HAP-1 (cell line): ENCODE data around the gene OSBPL9.

ENCODE experiments used
- DNase-seq, 2 experiments: peaks; one replicate each; pipeline ENCODE4 v3.0.0-alpha.2; 2016 to 2020; ENCODE audit warnings: low spot score in 2 of 2
- H3K27me3 ChIP-seq: fragments of 250-450 bp; sonication (Bioruptor Pico); 2 replicates; pipeline ENCODE4 v1.5.1; 2020; ENCODE audit warnings: low read depth, mild to moderate bottlenecking, moderate library complexity
- H3K36me3 ChIP-seq: fragments of 250-450 bp; sonication (Bioruptor Pico); replicated peaks from 2 replicates; pipeline ENCODE4 v1.5.1; 2020; ENCODE audit warnings: mild to moderate bottlenecking
- H3K4me1 ChIP-seq: fragments of 250-450 bp; sonication (Bioruptor Pico); 2 replicates; pipeline ENCODE4 v1.5.1; 2020; ENCODE audit warnings: mild to moderate bottlenecking
- H3K4me3 ChIP-seq: fragments of 250-450 bp; sonication (Bioruptor Pico); 2 replicates; pipeline ENCODE4 v1.5.1; 2020; ENCODE audit warnings: mild to moderate bottlenecking, moderate library complexity
- H3K9me3 ChIP-seq: fragments of 250-450 bp; sonication (Bioruptor Pico); 2 replicates; pipeline ENCODE4 v1.5.1; 2020; ENCODE audit warnings: mild to moderate bottlenecking, moderate library complexity
- in situ Hi-C: fragments of 300-500 bp; cut with MboI; formaldehyde crosslinking; loops from 3 replicates; pipeline ENCODE4 v1.14.3; 2020; ENCODE audit warnings: low sequenced_read_pairs, inconsistent platforms, mixed read lengths

Gene OSBPL9

GRCh38 chr1:51671527-51672325 lies 54.8 kb downstream of the OSBPL9 start:
- no peaks in the 10 kb centered on the region for H3K27me3 ChIP-seq
- no peak for DNase-seq
- in situ Hi-C loops = no loop called here
- no peaks in the 10 kb centered on the region for H3K36me3 ChIP-seq
- H3K9me3 ChIP-seq = no peaks in the 10 kb centered on the region
- no peaks in the 10 kb centered on the region; the same call in 1 of the 2 replicates for H3K4me1 ChIP-seq
- H3K4me3 ChIP-seq = no peak overlapping the region

- in situ Hi-C loops = no loop called here
- no peaks in the 10 kb centered on the region; the same call in 1 of the 2 replicates for H3K4me1 ChIP-seq
Observed at GRCh38 chr1:51673279-51673678, 56.4 kb downstream of the OSBPL9 start.

GRCh38 chr1:51675177-51675780 lies 58.4 kb downstream of the OSBPL9 start:
- no peaks in the 10 kb centered on the region for H3K36me3 ChIP-seq
- no peak for DNase-seq
- no peaks in the 10 kb centered on the region for H3K27me3 ChIP-seq
- no peaks in the 10 kb centered on the region for H3K9me3 ChIP-seq
- in situ Hi-C loops = no loop called here
- no peak overlapping the region for H3K4me3 ChIP-seq
- no peaks in the 10 kb centered on the region; the same call in 1 of the 2 replicates for H3K4me1 ChIP-seq

More at GRCh38 chr1:51673279-51673678, 56.4 kb downstream of the OSBPL9 start:
- no peaks in the 10 kb centered on the region for H3K36me3 ChIP-seq
- H3K4me3 ChIP-seq = no peak overlapping the region
- no peaks in the 10 kb centered on the region for H3K9me3 ChIP-seq
- no peaks in the 10 kb centered on the region for H3K27me3 ChIP-seq
- DNase-seq = no peak

GRCh38 chr1:51679435-51679834 lies 62.5 kb downstream of the OSBPL9 start:
- Histone ChIP-seq H3K27me3 (no peaks in the 10 kb centered on the region), H3K9me3 (no peaks in the 10 kb centered on the region), H3K36me3 (no peaks in the 10 kb centered on the region), H3K4me3 (no peak overlapping the region), H3K4me1 (no peaks in the 10 kb centered on the region)
- DNase-seq = no peak
- in situ Hi-C loops = no loop called here

- in situ Hi-C loops = no loop called here
- Histone ChIP-seq H3K4me3 (no peak overlapping the region), H3K4me1 (peaks cover 9% of the 10 kb centered on the region), H3K27me3 (no peaks in the 10 kb centered on the region), H3K36me3 (no peaks in the 10 kb centered on the region), H3K9me3 (no peaks in the 10 kb centered on the region)
- no peak for DNase-seq
Observed at GRCh38 chr1:51684776-51685175, 67.9 kb downstream of the OSBPL9 start.

GRCh38 chr1:51686450-51686849 lies 69.6 kb downstream of the OSBPL9 start:
- H3K4me3 ChIP-seq = no peak overlapping the region
- peaks cover 14% of the 10 kb centered on the region for H3K4me1 ChIP-seq
- in situ Hi-C loops = no loop called here
- no peaks in the 10 kb centered on the region for H3K27me3 ChIP-seq
- H3K36me3 ChIP-seq = no peaks in the 10 kb centered on the region
- no peaks in the 10 kb centered on the region for H3K9me3 ChIP-seq
- DNase-seq = no peak

- in situ Hi-C loops = no loop called here
- H3K4me1 ChIP-seq = peaks cover 14% of the 10 kb centered on the region
- H3K4me3 ChIP-seq = no peak overlapping the region
- no peaks in the 10 kb centered on the region for H3K27me3 ChIP-seq
- DNase-seq = no peak
- no peaks in the 10 kb centered on the region for H3K36me3 ChIP-seq
- H3K9me3 ChIP-seq = no peaks in the 10 kb centered on the region
Observed at GRCh38 chr1:51689075-51689440, 72.2 kb downstream of the OSBPL9 start.

GRCh38 chr1:51689643-51690042 lies 72.8 kb downstream of the OSBPL9 start:
- in situ Hi-C loops = no loop called here
- H3K4me1 ChIP-seq = peaks cover 14% of the 10 kb centered on the region
- H3K36me3 ChIP-seq = no peaks in the 10 kb centered on the region
- H3K4me3 ChIP-seq = no peak overlapping the region
- no peaks in the 10 kb centered on the region for H3K27me3 ChIP-seq
- no peaks in the 10 kb centered on the region for H3K9me3 ChIP-seq
- DNase-seq = no peak

GRCh38 chr1:51690285-51690961 lies 73.5 kb downstream of the OSBPL9 start:
- no peak for DNase-seq
- H3K4me1 ChIP-seq = peaks cover 14% of the 10 kb centered on the region

GRCh38 chr1:51691920-51692319 lies 75.0 kb downstream of the OSBPL9 start:
- Histone ChIP-seq H3K4me1 (peaks cover 14% of the 10 kb centered on the region), H3K36me3 (no peaks in the 10 kb centered on the region), H3K27me3 (no peaks in the 10 kb centered on the region), H3K4me3 (no peak overlapping the region), H3K9me3 (no peaks in the 10 kb centered on the region)
- DNase-seq = no peak
- in situ Hi-C loops = no loop called here

More at GRCh38 chr1:51690285-51690961, 73.5 kb downstream of the OSBPL9 start:
- H3K9me3 ChIP-seq = no peaks in the 10 kb centered on the region
- in situ Hi-C loops = no loop called here
- no peaks in the 10 kb centered on the region for H3K36me3 ChIP-seq
- no peaks in the 10 kb centered on the region for H3K27me3 ChIP-seq
- H3K4me3 ChIP-seq = no peak overlapping the region

- H3K27me3 ChIP-seq = no peaks in the 10 kb centered on the region
- DNase-seq = no peak
- H3K9me3 ChIP-seq = no peaks in the 10 kb centered on the region
- H3K4me3 ChIP-seq = no peak overlapping the region
- peaks cover 14% of the 10 kb centered on the region for H3K4me1 ChIP-seq
- in situ Hi-C loops = no loop called here
- H3K36me3 ChIP-seq = no peaks in the 10 kb centered on the region
Observed at GRCh38 chr1:51693419-51694155, 76.7 kb downstream of the OSBPL9 start.

GRCh38 chr1:51697166-51697565 lies 80.3 kb downstream of the OSBPL9 start:
- Histone ChIP-seq H3K36me3 (no peaks in the 10 kb centered on the region), H3K27me3 (no peaks in the 10 kb centered on the region), H3K4me1 (no peaks in the 10 kb centered on the region), H3K4me3 (no peak overlapping the region), H3K9me3 (no peaks in the 10 kb centered on the region; the same call in 1 of the 2 replicates)
- no peak for DNase-seq
- in situ Hi-C loops = no loop called here

- no peaks in the 10 kb centered on the region for H3K4me1 ChIP-seq
- in situ Hi-C loops = no loop called here
- H3K4me3 ChIP-seq = no peak overlapping the region
- H3K36me3 ChIP-seq = no peaks in the 10 kb centered on the region
- no peaks in the 10 kb centered on the region for H3K27me3 ChIP-seq
- H3K9me3 ChIP-seq = no peaks in the 10 kb centered on the region; the same call in 1 of the 2 replicates
- DNase-seq = no peak
Observed at GRCh38 chr1:51699391-51699790, 82.5 kb downstream of the OSBPL9 start.
